NCI-H1105 treated with DMSO at 0.1 percent for 48 hours (cell line): ENCODE measurements around the gene GMDS.

ENCODE experiments used
- DNase-seq: peaks from one replicate; lab custom pipeline; 2025; lab: John Stamatoyannopoulos, UW

Gene GMDS

DNA sequence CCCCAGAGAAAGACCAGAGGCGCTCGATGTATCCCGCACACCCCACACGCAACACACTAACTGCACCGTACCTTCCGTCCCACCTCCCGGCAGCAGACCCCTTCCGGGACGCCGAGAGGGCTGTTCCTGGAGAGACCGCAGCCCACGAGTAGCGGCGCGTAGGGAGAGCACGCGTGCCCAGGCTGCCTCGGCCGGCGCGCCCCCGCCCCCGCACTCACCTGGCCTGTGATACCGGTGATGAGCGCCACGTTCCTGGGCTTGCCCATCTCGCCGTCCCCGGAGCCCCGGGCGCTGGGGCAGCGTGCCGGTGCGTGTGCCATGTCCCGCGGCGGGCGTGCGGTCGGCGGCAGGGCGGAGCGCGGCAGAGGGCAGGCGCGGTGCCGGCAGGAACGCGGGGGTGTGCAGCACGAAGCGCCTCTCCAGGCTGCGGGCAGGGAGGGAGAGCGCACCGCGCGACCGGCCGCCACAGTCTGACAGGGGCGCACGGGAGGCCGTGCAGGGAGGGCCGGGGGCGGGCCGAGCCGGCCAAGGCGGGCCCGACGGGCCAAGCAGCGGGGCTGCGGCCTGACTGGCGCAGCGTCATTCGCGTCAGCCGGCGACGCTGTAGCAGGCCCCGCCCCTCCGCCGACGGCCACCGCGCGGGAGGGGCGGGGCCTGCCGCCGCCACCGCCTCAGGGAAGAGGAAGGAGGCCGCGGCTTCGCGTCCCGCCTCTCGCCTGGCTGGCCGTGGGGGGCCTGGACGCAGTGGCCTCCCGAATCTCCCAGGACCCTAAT lies at the start of gene GMDS:
Gene GMDS (minus strand): TSS at position 503 of the 774 bp plus-strand sequence.
- peak; percentile 87 for DNase-seq

DNA sequence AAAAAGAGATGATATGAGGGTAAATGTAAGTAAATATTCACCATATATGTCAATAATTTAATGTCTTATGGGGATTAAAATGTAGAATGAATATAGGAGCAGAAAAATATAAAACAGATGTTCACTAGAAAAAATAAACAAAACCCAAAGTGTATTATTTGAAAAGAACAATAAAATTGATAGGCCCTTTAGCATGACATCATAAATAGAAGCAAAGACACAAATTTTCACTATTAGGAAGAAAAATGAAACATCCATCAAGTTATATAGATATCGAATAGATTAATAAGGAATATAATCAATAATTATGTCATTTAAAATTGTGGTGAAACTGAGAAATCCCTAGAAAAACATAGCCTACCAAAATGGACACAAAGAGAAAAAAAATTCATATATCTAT lies 40.1 kb upstream of the GMDS start:
- no peak for DNase-seq

DNA sequence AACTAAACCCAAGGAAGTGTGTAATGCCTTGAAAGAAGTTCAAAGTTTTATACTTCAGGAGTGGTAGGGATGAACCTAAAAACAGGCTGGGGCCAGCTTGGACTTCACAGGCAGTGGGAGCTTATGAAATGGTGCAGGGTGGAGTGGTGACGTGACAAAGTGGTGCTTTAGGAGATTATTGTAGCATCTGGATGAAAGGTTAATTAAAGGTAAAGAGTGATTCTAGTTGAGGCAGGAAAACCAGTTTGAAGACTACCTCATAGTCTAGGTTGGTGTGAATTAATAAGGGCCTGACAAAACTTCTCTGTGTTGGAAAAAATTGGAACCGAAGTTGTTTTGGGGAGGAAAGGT lies 30.5 kb upstream of the GMDS start:
- DNase-seq = no peak

DNA sequence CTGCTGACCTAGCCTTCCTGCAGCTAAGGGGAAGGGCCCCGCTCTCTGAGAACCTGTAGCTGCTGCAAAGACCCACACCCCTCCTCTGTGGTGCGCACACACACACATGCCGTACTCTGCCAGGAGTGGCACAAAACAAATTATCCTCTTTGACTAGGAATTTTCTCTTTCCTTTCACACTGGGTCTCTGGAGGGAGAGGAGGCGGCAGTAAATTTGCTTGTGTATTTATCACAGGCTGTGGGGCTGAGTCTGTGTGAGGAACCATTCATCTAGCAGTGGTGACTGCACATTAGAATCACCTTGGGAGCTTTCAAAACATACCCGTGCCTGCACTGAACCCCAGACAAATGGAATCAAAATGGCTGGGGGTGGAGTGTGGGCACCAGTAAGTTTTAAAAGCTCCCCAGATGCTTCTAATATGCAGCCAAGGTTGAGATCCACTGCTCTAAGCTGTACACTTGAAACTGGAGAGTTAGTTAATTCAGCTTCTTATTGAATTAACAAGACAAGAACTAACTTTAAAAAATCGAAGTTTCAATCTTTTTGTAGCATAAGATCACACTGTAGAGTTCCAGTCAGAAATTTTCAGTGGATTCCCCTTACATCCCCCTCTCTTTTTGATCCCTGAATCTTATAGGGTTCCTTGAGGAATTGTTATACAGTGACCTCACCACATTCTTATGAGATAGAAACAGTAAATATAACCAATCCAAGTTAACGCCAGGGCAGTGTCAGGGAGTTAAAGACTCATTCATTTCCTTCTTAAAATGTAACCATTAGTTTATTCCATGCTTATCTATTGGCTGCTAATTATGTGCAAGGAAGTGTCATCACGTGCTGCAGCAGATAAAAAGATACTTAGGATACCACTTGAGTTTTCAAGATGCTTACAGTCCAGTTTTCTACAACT lies 29.8 kb upstream of the GMDS start:
- DNase-seq = no peak

DNA sequence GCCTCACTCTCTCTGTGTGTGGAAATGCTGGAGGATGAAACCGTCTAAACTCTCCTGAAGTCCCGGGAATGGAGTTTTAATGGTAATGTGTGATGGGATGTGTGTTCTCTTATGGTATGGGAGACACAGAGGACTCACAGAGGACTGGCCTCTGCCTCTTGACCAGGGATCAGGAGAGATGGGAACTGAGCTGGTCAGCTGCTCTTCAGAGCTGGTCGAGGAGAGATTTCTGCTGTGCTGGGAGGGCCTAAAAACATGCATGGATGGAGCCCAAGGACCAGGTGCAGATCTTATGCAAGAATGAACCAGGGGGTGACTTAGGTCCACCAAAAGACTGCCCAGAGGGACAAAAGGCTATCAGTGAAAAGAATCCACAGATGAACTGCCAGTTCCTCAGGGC lies 27.3 kb upstream of the GMDS start:
- DNase-seq = no peak

DNA sequence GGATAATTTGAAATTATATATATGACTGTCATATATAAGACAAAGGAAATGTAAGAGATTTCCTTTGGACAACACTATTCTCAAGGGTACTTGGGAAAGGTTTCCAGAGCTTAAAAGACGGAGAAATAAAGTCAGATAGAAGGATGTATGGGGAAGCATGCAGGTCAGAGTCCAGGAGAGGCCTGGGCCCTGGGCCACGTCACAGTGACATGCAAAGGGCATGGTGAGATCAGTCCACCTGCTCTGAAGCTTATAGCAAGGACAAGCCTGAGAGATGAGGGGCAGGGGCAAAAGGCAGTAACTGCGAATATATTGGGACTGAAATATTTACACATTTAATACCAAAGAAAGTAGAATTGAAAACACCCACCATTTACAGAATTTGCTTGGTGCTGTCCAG lies 24.6 kb upstream of the GMDS start:
- DNase-seq = no peak

DNA sequence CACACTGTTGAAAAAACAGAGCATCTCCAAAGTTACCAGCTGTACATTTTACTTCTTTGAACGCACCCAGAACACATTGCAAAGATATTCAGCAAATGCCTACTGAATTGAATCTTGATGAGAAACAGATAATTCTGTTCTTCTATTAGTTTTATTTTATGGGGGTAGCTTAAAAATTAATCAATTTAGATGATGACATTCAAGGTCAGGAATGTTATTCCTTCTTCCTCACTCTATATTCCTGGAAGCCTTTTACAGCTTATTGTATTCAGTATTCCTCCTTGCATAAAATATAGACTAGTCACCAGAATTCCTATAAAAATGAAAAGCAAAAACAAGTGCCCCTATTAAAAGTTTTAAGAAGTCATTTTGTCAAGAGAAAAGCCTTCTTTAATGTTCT lies 21.4 kb upstream of the GMDS start:
- DNase-seq = no peak

DNA sequence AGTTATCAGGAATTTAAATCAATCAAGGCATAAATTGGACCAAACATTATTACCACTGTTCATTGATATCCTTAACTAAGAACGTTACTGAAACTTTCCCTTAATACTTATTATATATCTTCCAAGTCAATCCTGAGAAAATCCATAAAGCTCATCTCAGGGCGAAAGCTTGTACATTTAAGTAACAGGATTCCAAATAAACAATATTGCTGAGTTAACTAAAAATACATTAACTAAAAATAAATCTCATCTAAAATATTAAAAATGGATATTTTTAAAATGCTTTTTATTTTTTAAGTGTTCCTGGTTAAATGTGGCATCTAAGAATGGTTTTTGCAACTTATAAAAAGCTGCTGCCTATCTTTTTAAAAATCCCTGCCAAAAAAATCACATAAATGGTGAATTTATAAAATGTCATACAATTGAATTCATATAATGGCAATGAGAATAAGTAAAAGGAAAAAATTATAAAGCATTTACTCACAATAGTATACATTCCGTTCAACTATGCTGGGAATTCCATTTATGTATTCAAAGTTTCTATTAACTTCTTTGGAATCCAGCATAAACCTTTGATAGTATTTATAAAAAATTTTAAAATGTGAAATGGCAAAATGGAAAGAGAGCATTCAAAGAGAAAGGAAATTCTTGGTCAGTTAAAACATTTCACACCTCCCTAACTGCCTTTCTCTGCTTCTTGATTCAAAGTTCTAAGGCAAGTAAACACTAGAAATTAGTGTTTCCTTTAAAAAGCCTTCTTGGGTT lies 20.8 kb upstream of the GMDS start:
- no peak for DNase-seq

DNA sequence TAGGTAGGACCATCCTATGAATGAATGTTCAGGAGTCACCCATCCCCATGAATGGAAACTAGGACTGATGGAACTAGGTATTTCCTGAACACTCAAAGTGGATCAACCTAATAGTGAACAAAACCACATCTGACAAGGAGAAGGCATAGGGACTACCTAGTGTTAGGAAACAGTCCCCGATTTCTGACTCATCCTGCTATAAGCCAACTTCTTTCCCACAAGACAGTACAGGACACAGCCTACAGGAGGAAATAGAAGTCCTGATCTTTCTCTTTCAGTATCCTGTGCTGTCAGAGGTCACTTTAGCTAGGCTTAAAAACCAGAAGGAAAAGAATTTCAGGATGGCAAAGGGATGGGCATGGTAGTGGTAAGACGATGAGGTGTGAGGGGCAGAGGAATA lies 19.5 kb upstream of the GMDS start:
- DNase-seq = no peak

DNA sequence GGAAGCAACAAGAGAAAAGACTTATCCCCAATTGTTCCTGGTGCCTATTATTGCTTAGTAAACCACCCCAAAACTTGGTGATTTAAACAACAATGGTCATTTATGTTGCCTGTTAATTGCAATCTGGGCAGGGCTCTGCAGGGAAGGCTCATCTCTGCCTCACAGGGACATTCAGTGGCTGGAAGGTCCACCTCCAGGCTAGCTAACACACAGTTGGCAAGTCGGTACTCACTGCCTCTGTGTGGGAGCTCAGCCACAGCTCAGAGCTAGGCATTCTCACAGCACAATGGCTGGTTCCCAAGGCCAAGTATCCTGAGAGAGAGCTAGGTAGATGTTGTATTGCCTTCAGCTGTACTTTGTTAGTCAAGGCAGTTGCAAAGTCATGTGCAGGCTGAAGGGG lies 18.5 kb upstream of the GMDS start:
- DNase-seq = no peak

DNA sequence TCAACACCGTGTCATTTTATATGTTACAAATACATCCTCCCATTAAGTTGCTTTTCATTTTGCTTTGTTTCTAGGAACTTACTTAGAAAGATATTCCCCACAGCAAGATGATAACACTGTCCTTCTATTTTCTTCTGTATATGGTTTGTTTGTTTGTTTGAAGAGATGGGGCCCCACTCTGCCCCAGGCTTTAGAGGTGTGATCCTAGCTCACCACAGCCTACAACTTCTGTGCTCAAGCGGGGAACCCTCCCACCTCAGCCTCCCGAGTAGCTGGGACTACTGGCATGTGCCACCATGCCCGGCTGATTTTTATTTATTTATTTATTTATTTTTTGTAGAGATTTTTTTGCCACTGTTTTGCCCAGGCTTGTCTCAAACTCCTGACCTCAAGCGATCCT lies 14.2 kb upstream of the GMDS start:
- no peak for DNase-seq

DNA sequence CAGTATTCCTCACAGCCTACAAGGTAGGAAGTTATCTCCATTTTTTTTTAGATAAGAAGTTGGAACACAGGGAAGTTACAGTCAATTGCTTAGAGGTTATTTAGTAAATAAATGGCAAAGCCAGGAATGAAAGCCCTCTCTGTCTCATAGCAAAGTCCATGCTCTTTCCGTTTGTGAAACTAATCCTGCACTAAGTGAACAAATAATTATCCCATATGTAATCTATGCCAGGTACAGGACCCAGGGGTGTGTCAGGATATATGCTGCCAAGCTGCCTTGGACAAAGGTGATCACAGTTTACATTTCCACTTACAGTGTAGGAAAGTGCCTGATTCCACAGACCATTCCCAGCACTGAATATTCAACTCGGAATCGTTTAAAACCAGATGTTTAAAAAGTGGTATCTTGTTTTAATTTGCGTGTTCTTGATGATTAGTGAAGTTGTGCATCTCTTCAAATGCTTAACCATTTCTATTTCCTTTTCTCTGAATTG lies 13.6 kb upstream of the GMDS start:
- DNase-seq = no peak

DNA sequence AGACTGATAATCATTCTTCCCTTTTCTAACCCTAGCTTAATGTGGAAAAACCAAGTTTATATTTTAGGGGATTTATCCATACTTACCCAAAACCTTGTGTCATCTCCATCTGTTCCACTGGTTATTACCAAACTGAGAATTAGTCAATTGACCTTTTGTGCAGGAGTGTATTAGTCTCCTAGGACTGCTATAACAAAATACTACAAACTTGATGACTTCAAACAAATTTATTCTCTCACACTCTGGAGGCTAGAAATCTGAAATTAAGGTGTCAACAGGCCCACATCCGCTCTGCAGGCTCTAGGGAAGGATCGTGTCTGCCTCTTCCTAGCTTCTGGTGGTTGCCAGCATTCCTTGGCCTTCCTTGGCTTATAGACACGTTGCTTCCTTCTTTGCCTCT lies 12.7 kb upstream of the GMDS start:
- no peak for DNase-seq

DNA sequence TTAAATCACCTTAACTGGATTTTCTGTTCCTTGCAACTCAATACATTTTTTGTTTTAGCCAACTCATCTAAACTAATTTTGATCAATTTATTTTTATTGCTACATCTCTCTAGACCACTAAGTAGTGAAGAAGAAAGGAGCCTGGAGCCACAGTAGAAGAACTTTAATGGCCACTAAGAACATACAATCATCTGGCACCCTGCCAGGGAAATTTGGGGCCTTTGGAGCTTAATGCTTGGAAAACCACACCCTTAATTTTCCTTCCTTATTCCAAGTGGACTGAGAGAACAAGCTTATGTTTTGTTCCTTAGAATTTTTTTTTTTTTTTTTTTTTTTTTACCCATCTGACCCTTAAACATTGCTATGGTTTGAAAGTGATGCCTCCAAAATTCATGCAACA lies 12.0 kb upstream of the GMDS start:
- peak; percentile 25 for DNase-seq

DNA sequence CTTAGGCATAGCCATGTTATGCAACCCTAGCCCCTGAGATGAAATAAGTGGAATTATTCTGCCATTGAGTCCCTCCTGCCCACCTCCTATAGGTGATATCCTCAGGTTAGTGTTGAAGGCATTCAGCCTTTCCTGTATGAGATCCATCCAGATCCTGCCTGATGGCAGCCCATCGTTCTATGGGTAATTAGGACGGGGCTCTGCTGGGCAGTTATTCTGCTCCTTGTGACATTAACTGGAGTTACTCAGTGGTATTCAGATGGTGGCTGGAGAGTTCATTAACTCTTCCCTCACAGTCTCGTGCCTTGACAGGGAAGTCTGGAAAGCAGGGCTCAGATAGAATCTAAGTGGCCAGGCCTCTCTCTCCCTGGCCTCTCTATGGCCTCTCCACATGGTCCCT lies 9.3 kb upstream of the GMDS start:
- DNase-seq = no peak

DNA sequence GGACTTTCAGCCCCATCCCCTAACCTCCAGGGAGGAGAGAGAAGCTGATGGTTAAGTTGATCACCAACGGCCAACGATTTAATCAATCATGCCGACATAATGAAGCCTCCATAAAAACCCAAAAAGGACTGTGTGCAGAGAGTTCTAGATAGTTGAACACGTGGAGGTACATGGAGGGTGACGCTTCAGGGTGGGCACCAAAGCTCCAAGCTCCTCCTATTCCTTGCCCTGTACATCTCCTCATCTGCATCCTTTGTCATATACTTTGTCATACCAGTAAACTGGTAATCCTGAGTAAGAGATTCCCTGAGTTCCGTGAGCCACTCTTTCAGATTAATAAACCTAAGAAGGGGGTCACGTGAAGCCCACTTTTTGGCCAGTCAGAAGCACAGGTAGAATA lies 3.7 kb upstream of the GMDS start:
- no peak for DNase-seq

DNA sequence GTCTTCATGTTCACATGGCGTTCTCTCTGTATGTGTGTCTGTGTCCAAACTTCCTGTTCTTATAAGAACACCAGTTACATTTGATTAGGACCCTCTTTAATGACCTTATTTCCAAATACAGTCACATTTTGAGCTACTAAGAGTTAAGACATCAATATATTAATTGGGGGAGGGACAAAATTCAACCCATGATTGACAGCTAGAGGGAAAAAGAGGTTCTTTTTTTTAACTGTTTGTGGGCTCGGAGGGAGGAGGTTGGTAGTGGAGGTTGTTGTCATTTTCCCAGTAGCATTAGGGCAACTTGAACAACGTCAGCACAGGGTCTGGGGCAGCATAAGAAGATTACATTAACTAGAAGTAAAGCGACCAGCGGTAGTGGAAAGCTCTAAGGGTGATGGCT lies 2.3 kb upstream of the GMDS start:
- DNase-seq = no peak

DNA sequence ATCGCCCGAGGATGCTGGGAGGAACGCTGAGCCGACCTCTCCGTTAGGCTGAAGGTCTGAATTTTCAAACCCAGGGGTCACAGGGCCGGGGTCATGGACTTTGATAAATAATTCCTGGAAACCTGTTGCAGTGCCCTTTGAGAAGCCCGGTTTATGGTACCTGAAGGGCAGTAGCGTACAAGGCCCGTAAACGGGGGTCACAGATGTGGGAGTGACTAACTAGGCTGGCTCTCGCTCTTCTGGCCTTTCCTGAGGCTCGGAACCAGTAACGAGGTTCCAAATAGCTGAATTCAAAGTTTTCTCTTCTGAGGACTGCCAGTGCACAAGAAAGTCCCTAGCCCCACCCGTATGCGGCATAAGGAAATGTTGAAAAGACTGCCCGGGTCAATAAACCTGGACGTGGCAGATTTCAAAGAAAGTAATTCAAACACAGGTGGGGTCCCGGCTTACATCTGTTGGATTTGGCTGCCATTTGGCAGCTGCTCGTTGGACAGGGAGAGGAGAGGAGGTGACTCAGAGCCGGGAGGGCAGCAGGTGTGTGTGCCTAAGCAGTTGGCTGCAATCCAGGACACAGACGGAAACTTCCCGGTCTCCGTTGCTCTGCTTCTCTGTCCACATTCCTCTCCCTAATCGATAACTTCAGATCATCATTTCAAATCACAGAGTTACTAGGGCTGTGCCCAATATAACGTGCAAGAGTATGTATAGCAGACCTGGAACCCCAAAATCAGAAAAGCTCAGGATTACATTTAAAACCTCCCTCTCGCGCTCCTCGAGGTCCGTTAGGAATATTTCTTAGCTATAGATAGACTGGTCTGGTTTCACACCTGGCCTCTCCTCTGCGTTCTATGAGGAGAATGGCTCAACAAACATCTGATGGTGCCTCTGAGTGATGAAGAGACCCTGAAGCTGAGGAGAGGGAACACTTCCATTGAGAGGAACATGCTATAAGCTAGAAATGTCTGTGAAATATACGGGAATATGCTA lies 765 bp upstream of the GMDS start:
- DNase-seq = peak; percentile 93

DNA sequence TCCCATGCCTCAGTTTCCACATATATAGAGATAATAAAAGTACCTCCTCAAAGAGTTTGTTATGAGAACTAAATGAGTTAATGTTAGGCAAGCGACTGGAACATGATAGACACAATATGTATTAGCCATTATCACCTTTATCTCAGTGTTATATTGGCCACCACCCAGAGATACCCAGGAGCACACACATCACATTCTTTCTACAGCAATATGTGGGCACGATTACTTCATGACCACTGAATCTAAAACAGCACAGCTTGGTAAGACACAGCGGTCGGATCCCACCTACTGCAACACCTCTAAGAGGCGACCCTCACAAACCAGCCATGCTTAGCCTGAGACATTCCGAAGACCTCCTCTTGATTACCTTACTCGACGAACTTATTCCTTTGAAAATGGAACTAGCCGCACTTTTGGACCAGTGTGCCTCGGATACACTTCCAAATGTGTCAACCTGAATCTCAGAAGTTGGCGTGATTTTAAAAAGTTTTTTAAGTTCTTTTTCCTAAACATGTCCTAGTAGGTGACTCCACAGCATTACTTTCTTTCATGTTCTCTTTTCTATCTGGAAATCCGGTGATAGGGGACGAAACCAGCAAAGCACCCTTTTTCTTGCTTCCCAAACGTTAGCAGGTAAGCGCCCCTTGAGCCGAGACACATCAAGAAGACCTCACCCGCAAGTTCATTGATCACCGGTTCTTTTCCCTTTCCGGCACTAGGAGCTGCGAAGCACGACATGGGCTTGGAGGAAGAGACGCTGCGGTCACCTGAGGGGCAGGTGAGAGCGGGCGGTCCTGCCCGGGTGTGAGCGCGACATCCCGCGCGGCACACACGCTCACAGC lies 923 bp downstream of the GMDS start:
- DNase-seq = peak; percentile 33

DNA sequence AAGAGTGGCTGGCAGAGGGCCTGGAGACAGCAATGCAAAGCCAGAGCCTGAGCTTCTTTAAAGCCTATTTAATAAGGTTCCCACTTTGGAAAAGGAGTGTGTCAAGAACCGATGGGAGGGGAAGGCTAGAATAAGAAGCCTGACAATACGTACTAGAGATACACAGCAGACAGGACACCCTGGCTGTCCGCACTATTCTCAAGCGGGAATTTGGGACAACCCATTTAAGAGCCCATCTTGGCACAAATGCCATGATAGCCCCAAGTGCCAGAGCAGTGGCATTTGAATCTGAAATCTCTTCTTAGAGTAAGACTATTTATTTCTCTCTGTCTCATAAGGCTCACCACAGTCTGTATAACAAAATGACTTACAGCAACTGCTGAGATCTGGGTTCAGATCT lies 3.1 kb downstream of the GMDS start:
- DNase-seq = no peak
